GM12874 (cell line): ENCODE data around the gene MRPS15.

Experiments
- CTCF ChIP-seq: IDR thresholded peaks from 2 replicates; pipeline ENCODE4 v1.5.1; 2011; ENCODE audit warnings: low read depth, mild to moderate bottlenecking, control low read depth, low read length, moderate library complexity; ENCODE audit not compliant: insufficient read depth

Gene MRPS15

GRCh38 chr1:36450270-36450918, 13.8 kb downstream of the MRPS15 start, which contains the start of gene OSCP1:
OSCP1 (minus strand) TSS chr1:36450451; CDS start chr1:36450369, 82 bp downstream.
- TF ChIP-seq CTCF: no peak

- no peak for TF ChIP-seq CTCF
Observed at GRCh38 chr1:36448530-36449056, 15.6 kb downstream of the MRPS15 start.

GRCh38 chr1:36447450-36447849, 16.7 kb downstream of the MRPS15 start:
- no peak for TF ChIP-seq CTCF

GRCh38 chr1:36446746-36447145, 17.4 kb downstream of the MRPS15 start:
- no peak for TF ChIP-seq CTCF

- TF ChIP-seq CTCF: peak; percentile 59
Observed at GRCh38 chr1:36446271-36446670, 17.9 kb downstream of the MRPS15 start.

GRCh38 chr1:36443297-36443696, 20.9 kb downstream of the MRPS15 start:
- no peak for TF ChIP-seq CTCF

GRCh38 chr1:36442337-36442736, 21.8 kb downstream of the MRPS15 start:
- no peak for TF ChIP-seq CTCF
